Omental fat pad (tissue), 4 donors: ENCODE data around the gene CDK14. TPM values are rescaled to one million over a fixed set of nuclear protein-coding genes. Genes with fewer than 3 reads are reported as not detected.

Experiments used
- ATAC-seq: fragments of 150-250 bp; one replicate; pipeline ENCODE4 v1.9.1; 2016; ENCODE audit warnings: mild to moderate bottlenecking, moderate library complexity; ENCODE audit not compliant: low FRiP score
- DNase-seq: peaks from one replicate; pipeline ENCODE4 v3.0.0-alpha.2; 2019; ENCODE audit warnings: low spot score
- total RNA-seq, 4 donors: library from RNA; depleted of rRNA; stranded (reverse); fragments of >200 nt; gene quantifications; one replicate each; pipeline ENCODE4 v1.1.0, GENCODE V29; 2016
- TF ChIP-seq, protein P1 (sequence below), 3 donors: fragments of 450-650 bp; IDR thresholded peaks; one replicate each; pipeline ENCODE4 v1.5.1; 2016 to 2017; ENCODE audit warnings: antibody characterized with exemption in 3 of 3, mild to moderate bottlenecking in 3 of 3, moderate library complexity in 2 of 3

CDK14 gene
- total RNA-seq, 4 donors from 2014 or later, result 25.2 to 40.3 (median 30.8) TPM

DNA sequence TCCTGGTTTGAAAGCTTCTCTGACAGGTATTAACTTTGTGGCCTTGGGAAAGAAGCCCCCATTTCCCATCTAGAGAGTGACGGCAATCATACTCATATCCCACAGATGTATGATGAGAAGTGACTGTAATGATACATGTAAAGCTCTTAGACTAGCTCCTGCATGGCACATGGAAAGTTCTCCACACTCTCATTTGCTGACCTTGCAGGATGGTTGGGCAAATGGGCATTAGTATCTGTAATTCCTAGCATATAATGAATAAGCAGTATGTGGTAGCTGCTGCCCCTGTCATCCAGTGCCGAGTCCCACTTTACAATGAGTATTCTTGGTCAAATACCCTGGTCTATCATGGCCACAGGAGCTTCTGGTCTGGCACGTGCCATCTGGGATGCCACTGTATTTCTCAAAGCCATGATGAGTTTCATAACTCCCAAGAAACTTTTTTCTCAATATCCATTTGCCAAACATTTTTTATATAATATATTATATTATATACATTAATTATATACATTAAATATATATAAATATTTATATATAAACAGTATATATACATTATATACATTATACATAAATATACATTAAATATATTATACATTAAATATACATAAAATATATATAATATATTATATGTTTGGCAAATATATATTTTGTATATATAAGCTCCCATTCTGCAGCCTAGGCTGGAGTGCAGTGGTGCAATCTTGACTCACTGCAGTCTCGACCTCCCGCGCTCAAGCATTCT, 561.6 kb downstream of the CDK14 start:
- ATAC-seq, result no peak
- no peak for DNase-seq
- TF ChIP-seq, protein P1, sequence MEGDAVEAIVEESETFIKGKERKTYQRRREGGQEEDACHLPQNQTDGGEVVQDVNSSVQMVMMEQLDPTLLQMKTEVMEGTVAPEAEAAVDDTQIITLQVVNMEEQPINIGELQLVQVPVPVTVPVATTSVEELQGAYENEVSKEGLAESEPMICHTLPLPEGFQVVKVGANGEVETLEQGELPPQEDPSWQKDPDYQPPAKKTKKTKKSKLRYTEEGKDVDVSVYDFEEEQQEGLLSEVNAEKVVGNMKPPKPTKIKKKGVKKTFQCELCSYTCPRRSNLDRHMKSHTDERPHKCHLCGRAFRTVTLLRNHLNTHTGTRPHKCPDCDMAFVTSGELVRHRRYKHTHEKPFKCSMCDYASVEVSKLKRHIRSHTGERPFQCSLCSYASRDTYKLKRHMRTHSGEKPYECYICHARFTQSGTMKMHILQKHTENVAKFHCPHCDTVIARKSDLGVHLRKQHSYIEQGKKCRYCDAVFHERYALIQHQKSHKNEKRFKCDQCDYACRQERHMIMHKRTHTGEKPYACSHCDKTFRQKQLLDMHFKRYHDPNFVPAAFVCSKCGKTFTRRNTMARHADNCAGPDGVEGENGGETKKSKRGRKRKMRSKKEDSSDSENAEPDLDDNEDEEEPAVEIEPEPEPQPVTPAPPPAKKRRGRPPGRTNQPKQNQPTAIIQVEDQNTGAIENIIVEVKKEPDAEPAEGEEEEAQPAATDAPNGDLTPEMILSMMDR (IDR thresholded peaks at IDR 0.05), result no peak

DNA sequence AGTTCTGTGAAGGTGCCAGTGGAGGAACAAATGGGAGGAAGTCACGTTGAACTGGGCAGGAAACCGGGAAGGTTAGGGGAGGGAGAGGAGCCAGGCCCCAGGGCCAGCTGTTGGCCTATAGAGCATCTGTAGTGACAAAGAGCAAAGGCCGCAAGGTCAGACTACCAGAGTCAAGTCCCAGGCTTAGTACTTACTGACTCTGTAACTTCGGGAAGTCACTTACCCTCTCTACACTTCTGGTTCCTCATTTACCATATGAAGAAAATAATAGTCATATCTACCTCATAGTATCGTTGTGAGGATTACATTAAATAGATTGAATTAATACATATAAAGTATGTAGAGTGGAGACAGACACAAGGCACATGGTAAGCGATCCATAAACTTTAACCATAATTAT, 566.3 kb downstream of the CDK14 start:
- TF ChIP-seq, protein P1 (IDR thresholded peaks at IDR 0.05), result no peak
- DNase-seq (no peak), ATAC-seq (no peak)

DNA sequence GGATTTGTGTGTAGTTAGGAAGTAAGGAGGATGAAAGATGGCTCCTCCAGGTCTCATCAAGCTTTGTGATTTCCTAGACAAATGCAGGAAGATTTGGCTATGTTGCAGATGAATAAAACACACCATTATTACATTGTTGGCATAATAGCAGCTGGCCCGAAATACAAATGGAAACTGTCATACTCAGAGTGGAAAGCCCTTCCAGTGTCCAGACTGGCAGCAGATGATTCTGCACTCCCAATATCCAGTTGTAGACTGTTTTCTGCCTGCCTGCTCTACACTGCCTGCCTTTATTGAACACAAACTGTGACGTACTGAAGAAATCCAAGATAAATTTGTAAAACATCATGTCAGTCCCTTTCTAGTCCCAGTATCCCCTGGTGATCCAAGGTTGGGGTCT, 568.4 kb downstream of the CDK14 start:
- TF ChIP-seq, protein P1 (IDR thresholded peaks at IDR 0.05), result no peak
- DNase-seq (no peak), ATAC-seq (no peak)

DNA sequence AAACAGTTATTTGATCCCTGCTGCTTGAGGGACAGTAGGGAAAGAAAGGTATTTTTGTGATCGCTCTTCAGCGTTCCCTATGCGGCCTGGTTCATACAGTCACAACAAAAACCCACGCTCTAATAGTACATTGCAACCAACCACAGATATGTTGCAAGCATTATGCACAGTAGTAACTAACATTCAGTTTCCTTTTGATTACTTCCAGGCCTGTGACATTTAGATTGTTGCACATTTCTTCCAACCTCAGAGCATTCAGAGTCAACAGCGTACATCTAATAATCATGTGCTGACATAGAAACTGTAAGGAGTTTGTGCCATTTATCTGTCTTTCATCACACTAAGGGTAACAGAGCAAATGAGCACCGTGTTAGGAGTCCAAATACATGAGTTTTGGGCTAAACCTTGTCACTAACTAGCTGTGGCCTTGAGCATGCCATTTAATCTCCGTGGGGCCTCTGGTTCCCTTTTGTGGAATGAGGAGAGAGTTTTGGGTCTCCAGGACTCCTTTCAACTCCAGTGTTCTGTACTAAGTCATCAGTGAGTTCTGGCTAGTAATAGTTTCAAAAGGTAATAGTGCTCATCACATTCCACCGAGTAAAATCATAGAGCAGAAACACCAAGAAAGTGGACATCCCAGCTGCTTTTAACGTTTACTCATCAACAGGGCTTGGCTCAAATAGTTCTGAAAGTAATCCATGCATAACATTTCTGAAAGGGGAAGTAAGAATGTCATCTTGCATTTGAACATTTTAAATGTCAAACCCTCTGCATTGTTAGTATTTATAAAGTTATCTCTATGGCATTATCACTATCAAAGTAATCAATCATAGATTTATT, 569.1 kb downstream of the CDK14 start:
- TF ChIP-seq, protein P1 (IDR thresholded peaks at IDR 0.05), result no peak
- DNase-seq, result no peak
- peak; percentile 87 for ATAC-seq

DNA sequence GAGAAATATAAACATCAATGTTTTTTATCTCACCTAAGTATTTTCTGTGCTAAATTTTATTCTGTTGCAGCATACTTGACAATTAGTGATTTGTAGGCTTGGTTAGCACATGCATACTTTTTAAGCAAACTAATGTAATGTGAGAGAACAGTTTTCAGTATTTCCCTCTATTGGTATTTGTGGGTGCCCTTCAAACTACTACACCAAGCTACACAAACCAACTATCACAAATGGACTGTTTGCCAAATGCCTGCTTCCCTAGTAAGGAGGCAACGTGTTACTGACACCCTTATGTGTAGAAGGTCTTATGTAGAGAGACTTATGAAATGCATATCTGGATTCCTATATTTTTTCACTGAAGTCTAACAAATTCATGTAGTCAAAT, 569.7 kb downstream of the CDK14 start:
- ATAC-seq (peak; percentile 48), DNase-seq (no peak)
- TF ChIP-seq, protein P1 (IDR thresholded peaks at IDR 0.05), result no peak

DNA sequence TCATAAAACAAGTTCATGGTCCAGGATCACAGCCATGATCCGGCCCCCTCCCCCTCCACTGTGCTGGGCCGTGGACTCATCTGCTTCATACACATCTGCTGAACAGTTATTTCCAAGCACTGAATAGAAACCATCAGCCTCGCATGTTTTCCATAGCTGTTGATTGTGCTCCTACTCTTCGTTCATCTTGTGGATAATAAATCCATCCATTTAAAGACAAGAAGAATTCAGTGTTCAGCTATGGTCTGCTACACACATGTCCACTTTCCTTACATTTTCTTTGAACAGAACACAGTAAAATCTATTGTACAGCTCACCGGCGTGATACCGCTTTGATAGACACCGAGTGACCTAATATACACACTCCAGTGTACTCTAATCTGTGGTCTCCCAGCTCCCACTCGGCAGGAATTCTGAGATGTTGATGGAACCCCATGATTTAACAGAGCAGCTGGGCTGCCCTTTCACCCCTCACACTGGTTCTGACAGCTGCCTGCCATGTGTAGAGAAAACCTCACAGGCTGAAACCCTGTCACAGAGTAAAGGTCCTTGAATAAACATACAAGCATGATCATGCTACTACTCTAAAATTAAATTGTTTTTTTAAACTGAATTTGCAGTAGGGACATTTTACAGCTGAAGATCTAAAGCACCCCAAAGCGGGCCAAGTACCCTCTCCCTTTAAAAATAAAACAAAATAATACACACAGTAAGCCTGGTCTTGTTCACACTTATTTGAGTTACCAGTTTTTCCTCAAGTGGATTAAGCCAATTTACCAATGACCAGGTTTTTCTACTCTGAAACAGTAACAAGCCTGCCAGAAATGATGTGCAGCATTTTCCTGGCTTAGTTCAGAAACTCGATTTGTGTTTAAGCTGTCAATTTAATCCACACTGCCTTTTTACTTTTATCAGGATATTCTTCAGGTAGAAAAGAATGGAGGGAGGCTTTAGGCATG, 573.0 kb downstream of the CDK14 start:
- DNase-seq, result no peak
- ATAC-seq, result no peak
- TF ChIP-seq, protein P1 (IDR thresholded peaks at IDR 0.05), result no peak
